GM23248 (cell line): ENCODE measurements around the gene RASL12.

Experiments
- EZH2 ChIP-seq: fragments of 200-600 bp; sonication (generic); IDR thresholded peaks from 2 replicates; pipeline ENCODE4 v1.6.1; 2018; ENCODE audit warnings: antibody characterized with exemption, mild to moderate bottlenecking; ENCODE audit not compliant: insufficient read depth, poor library complexity, severe bottlenecking
- EZH2phosphoT487 ChIP-seq: fragments of 200-600 bp; sonication (generic); IDR thresholded peaks from 2 replicates; pipeline ENCODE4 v1.6.1; 2018; ENCODE audit warnings: antibody characterized with exemption, moderate library complexity, mild to moderate bottlenecking, low read depth; ENCODE audit not compliant: insufficient read depth

DNA sequence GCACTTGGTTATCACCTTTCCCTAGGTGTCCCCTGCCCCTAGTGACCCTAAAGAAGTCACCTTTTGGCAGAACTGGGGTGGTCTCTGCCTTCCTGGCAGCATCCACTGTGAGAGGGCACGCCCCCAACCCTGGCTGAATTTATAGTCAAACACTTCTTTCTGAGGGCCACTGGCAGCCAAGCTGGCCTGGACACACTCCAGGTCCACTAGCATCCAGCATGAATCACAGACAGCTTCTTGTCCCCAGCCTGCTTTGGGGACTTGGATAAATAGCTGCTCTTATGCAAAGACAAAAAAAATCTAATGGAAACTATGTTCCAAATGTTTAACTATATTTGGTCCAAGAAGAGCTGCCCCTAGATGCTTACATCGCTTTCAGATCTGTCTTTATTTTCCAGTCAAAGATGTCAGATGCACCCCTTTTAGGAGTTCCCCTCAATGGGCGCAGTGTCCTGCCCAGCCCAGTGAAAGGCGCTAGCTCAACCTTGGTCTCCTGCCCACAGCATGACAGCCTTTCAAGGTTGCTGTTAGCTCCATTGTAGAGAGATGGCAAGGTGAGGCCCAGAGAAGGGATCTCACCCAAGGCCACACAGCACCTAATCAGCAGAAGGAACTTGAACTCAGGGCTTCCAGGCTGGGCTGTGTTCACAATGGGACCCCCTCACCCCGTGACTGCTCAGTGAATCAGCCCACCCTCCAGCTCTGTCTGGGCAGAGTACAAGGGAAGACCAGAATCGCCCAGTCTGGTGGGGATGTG, 7.0 kb downstream of the RASL12 start:
- TF ChIP-seq EZH2 (no peak), EZH2phosphoT487 (no peak)
